ENCODE results near the gene ERGIC2. TPM values are rescaled to one million over a fixed set of nuclear protein-coding genes. Genes with fewer than 3 reads are reported as not detected.
"Not testable (repeated sequence)": the region's sequence is repeated elsewhere in the genome, so short reads cannot be mapped to it uniquely, and the experiment has no call there.

Gene ERGIC2
- total RNA-seq, 2 donors from 2014 or later: 76.3 to 83.4 TPM

DNA sequence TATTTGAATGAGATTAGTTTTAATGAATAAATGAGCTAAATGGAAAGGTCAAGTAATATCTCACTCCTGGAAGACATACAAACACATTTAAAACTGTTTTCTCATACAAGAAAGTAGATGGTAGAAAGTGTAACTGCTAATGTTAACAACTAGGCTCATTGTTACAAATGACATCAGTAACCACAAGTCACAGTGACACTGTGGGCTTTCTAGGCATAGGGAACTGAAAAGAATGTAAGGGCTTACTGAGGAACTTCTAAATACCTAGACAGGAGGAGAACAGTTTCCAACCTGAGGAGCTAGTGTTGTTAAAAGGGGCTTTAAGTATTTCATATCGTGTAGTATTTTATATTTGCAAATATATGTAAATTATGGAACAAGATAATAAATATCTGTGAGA lies 17.5 kb upstream of the ERGIC2 start:
- no peaks in the 10 kb centered on the region for H3K4me1 Mint-ChIP-seq (ENCODE audit: low read depth in 2 of 2)
- H3K4me3 Mint-ChIP-seq: no peak overlapping the region
- ATAC-seq (no peak), DNase-seq (ENCODE audit: low spot score) (no peak)
- no peaks in the 10 kb centered on the region for H3K36me3 Mint-ChIP-seq
- peaks cover 18 to 34% of the 10 kb centered on the region in 2 donors for H3K27me3 Mint-ChIP-seq
- no peaks in the 10 kb centered on the region for H3K9me3 Mint-ChIP-seq
- no peak overlapping the region for H3K27ac Mint-ChIP-seq

DNA sequence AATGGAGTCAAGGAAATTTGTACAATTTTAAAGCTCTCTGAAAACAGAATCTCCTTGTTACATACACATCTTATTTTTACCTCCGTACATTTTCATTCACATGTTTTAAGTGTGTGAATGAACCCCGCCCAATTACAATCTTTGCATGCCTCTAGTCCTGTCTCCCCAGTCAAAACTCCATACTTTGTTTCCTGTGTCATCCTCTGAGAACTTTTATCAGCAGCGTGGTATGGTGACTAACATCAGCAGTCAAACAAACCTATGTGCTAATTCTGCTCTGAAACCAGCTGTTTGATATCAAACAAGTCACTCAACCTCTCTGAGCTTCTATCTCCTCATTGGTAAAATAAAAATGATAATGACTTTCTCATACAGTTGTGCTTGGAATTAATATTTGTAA lies 15.8 kb upstream of the ERGIC2 start:
- Mint-ChIP-seq H3K4me1 (ENCODE audit: low read depth in 2 of 2) (no peaks in the 10 kb centered on the region), H3K4me3 (no peak overlapping the region), H3K36me3 (no peaks in the 10 kb centered on the region), H3K27me3 (peaks cover 11 to 22% of the 10 kb centered on the region in 2 donors), H3K9me3 (no peaks in the 10 kb centered on the region), H3K27ac (no peak overlapping the region)
- ATAC-seq (no peak), DNase-seq (ENCODE audit: low spot score) (no peak)

DNA sequence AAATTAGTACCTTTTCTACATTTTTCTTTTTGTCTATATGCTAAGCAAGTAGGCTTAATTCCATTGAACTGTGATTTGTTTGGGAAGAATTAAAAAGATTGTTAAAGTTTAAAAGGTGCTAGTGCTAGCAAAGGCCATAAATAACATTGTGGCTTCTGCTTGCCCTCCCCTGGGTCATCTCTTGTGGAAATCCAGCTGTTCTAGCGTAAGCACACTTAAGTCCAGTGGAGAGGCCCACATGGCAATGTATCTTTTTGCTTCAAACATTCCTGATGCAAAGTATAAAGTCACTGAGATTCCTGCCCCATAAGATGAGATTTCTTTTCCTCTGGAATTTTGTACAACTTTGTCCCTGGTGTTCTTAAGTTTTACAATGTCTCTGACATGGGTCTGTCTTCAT lies 14.4 kb upstream of the ERGIC2 start:
- no peak for DNase-seq (ENCODE audit: low spot score)
- H3K36me3 Mint-ChIP-seq: no peaks in the 10 kb centered on the region

DNA sequence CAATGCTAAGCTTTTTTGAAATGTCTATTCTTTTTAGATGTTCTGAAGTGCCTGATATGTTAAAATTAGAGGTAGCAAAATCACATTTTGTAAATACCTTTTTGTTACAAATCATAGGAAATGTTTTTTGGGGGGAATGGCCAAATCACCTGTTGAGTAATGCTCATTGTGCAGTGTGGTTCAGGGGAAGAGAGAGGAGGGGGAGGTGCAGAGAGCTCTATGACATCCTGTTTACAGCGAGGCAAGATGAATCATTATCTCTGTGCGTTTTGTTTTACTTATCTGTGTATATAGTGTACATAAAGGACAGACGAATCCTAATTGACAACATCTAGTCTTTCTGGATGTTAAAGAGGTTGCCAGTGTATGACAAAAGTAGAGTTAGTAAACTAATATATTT lies 9.4 kb upstream of the ERGIC2 start:
- Mint-ChIP-seq H3K27ac (peak overlapping the region; percentile 24 to 52), H3K4me3 (peak overlapping the region; percentile 38)
- H3K36me3 Mint-ChIP-seq: not testable (repeated sequence)

More for the DNA sequence above, 14.4 kb upstream of the ERGIC2 start:
- Mint-ChIP-seq H3K4me3 (no peak overlapping the region), H3K27me3 (peaks cover 13 to 14% of the 10 kb centered on the region in 2 donors), H3K9me3 (no peaks in the 10 kb centered on the region), H3K27ac (no peak overlapping the region), H3K4me1 (ENCODE audit: low read depth in 2 of 2) (peaks cover 2% of the 10 kb centered on the region in 2 donors)
- ATAC-seq: no peak

DNA sequence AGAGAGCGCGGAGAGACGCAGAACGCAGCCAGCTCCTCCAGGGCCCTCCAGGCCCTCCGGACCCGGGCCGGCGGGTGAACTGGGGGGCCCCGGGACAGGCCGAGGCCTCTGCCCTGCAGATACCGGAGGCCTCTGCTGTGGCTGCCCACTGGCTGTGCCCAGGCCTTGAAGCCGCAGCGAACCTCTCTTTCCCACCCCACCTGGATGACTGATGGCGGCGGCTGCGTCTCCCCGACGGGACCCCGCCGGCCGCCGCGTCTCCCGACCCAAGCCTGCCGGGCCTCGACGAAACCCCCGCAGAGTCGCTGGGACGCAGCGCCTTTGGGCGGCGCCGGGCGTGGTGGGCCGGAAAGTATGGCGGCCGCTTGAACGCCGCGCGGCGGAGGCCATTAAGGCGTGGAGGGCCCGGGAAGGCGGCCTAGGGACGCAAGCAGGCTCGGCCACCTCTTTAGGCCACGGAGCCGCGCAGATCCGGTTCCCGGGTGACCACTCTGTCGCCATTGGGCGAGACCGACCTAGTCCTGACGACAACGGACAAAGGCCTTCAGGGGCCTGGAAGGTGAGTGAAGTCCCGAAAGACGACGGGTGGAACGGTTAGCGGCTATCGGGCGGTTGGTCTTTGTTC lies 8.4 kb upstream of the ERGIC2 start:
- Mint-ChIP-seq H3K27me3 (peaks cover 0 to 5% of the 10 kb centered on the region in 2 donors), H3K4me3 (no peak overlapping the region), H3K9me3 (no peaks in the 10 kb centered on the region), H3K27ac (no peak overlapping the region), H3K36me3 (no peaks in the 10 kb centered on the region), H3K4me1 (ENCODE audit: low read depth in 2 of 2) (peaks cover 4 to 7% of the 10 kb centered on the region in 2 donors)
- DNase-seq (ENCODE audit: low spot score): no peak
- ATAC-seq: no peak

More for the DNA sequence above, 9.4 kb upstream of the ERGIC2 start:
- DNase-seq (ENCODE audit: low spot score); H3K27me3 Mint-ChIP-seq; H3K4me1 Mint-ChIP-seq (ENCODE audit: low read depth in 2 of 2); H3K9me3 Mint-ChIP-seq: not testable (repeated sequence)
- peak in 1 of 2 donors; percentile 59 for ATAC-seq

DNA sequence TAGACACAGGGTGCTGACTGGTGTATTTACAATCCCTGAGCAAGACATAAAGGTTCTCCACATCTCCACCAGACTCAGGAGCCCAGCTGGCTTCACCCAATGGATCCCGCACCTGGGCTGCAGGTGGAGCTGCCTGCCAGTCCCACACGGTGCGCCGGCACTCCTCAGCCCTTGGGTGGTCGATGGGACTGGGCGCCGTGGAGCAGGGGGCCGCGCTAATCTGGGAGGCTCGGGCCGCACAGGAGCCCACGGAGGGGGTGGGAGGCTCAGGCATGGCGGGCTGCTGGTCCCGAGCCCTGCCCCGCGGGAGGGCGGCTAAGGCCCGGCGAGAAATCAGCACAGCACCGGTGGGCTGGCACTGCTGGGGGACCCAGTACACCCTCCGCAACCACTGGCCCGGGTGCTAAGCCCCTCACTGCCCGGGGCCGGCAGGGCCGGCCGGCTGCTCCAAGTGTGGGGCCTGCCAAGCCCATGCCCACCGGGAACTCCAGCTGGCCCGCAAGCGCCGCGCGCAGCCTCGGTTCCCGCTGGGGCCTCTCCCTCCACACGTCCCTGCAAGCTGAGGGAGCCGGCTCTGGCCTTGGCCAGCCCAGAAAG lies 5.2 kb upstream of the ERGIC2 start:
- DNase-seq (ENCODE audit: low spot score); H3K27ac Mint-ChIP-seq; ATAC-seq; H3K36me3 Mint-ChIP-seq; H3K4me3 Mint-ChIP-seq; H3K9me3 Mint-ChIP-seq: not testable (repeated sequence)
- peaks cover 0 to 11% of the 10 kb centered on the region in 2 donors for H3K27me3 Mint-ChIP-seq
- peaks cover 11 to 12% of the 10 kb centered on the region in 2 donors for H3K4me1 Mint-ChIP-seq (ENCODE audit: low read depth in 2 of 2)

DNA sequence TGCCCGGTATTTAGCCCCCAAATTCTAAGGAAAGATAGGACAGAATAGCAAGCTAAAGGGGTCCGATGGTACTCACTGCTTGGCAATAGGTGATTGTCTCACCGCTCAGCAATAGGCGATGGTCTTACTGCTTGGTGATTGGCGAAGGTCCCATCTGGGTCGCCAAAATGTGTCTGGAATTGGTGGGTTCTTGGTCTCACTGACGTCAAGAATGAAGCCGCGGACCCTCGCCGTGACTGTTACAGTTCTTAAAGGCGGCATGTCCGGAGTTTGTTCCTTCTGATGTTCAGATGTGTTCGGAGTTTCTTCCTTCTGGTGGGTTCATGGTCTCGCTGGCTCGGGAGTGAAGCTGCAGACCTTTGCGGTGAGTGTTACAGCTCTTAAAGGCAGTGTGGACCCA lies 4.2 kb upstream of the ERGIC2 start:
- peaks cover 12% of the 10 kb centered on the region in 2 donors for H3K4me1 Mint-ChIP-seq (ENCODE audit: low read depth in 2 of 2)
- not testable (repeated sequence) for H3K4me3 Mint-ChIP-seq; ATAC-seq; H3K36me3 Mint-ChIP-seq; H3K27me3 Mint-ChIP-seq; H3K27ac Mint-ChIP-seq; DNase-seq (ENCODE audit: low spot score); H3K9me3 Mint-ChIP-seq

DNA sequence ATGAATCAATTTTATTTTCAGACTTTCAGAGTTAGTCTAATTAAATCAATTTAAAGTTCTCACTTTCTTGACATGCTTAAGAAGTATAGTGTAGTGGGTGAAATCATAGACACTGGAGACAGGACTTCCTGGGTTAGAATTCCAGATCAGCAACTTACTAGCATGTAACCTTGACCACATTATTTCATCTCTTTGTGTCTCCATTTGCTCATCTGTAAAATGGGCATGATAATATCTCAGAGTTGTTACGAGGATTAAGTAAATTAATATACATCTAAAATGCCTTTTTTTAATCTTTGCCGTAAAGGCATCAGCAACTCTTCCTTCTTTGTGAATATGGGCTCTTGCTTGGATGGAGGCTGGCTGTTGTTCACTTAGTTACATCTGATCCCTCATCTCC lies 1.3 kb upstream of the ERGIC2 start:
- peak overlapping the region in 1 of 2 donors; percentile 71 for H3K27ac Mint-ChIP-seq

DNA sequence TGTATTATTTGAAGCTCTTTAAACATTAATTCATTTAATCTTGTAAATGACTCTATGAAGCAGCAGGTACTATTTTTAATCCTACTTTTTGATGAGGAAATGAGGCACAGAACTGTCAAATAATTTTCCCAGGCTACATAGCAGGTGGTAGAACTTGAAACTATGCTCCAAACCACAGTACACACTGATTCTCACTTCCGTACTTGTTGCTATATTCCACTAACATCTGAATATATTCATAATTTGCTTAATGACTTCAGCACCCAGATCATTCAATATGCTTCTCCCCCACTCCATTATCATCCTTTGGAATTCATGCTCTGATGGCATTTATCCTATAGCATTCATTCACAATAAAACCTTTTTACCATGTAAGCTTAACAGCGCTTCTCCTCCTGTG lies 4.9 kb downstream of the ERGIC2 start:
- Mint-ChIP-seq H3K27ac (peak overlapping the region in 1 of 2 donors; percentile 8), H3K4me3 (no peak overlapping the region), H3K9me3 (no peaks in the 10 kb centered on the region), H3K4me1 (ENCODE audit: low read depth in 2 of 2) (peaks cover 22 to 32% of the 10 kb centered on the region in 2 donors), H3K36me3 (no peaks in the 10 kb centered on the region), H3K27me3 (no peaks in the 10 kb centered on the region)
- DNase-seq (ENCODE audit: low spot score) (no peak), ATAC-seq (no peak)

More for the DNA sequence above, 1.3 kb upstream of the ERGIC2 start:
- H3K4me3 Mint-ChIP-seq: peak overlapping the region; percentile 55
- no peaks in the 10 kb centered on the region for H3K36me3 Mint-ChIP-seq
- H3K27me3 Mint-ChIP-seq: peaks cover 0 to 7% of the 10 kb centered on the region in 2 donors
- ATAC-seq (no peak), DNase-seq (ENCODE audit: low spot score) (no peak)
- H3K4me1 Mint-ChIP-seq (ENCODE audit: low read depth in 2 of 2): peaks cover 21 to 26% of the 10 kb centered on the region in 2 donors
- no peaks in the 10 kb centered on the region for H3K9me3 Mint-ChIP-seq

DNA sequence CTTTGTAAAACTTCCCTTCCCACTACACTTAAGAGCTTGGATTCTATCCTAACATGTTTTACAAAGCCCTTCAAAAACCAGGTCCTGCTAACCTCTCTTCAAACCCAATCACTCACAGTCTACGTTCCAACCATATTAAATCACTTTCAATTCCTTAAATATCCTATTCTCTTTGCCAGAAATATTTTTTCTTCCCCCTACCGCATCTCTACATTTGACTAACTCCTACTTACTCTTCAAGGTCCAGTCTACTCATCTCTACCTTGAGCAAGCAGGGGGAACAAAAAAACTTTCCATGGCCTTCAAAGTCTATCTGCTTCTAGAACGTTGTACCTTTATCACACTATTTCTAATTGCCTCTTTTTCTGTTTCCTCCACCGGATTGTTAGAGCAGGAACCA lies 6.1 kb downstream of the ERGIC2 start:
- ATAC-seq (no peak), DNase-seq (ENCODE audit: low spot score) (no peak)
- H3K27me3 Mint-ChIP-seq: no peaks in the 10 kb centered on the region

DNA sequence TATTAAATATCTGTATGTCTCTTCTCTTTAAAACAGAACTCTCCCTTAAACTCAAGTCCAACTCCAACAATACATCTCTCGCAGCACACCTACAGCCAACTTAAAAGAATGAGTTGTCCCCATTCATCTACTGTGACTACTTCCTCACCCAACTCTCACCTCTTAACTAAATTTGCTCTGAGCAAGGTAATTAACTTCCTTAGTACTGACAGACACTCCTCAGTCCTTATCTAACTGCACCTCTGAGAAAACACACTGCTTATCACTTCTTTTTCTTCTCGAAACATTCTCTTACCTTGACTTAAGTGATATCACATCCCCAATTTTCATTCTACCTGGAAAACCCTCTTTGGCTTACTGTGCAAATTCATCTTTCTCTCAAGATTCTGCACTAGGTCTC lies 7.0 kb downstream of the ERGIC2 start:
- no peak overlapping the region for H3K4me3 Mint-ChIP-seq
- DNase-seq (ENCODE audit: low spot score): no peak
- no peak overlapping the region for H3K27ac Mint-ChIP-seq
- H3K9me3 Mint-ChIP-seq: no peaks in the 10 kb centered on the region
- H3K36me3 Mint-ChIP-seq: no peaks in the 10 kb centered on the region
- peaks cover 13 to 17% of the 10 kb centered on the region in 2 donors for H3K4me1 Mint-ChIP-seq (ENCODE audit: low read depth in 2 of 2)
- H3K27me3 Mint-ChIP-seq: no peaks in the 10 kb centered on the region
- no peak for ATAC-seq

More for the DNA sequence above, 6.1 kb downstream of the ERGIC2 start:
- Mint-ChIP-seq H3K4me1 (ENCODE audit: low read depth in 2 of 2) (peaks cover 16 to 26% of the 10 kb centered on the region in 2 donors), H3K36me3 (no peaks in the 10 kb centered on the region), H3K4me3 (no peak overlapping the region), H3K9me3 (no peaks in the 10 kb centered on the region), H3K27ac (no peak overlapping the region)

DNA sequence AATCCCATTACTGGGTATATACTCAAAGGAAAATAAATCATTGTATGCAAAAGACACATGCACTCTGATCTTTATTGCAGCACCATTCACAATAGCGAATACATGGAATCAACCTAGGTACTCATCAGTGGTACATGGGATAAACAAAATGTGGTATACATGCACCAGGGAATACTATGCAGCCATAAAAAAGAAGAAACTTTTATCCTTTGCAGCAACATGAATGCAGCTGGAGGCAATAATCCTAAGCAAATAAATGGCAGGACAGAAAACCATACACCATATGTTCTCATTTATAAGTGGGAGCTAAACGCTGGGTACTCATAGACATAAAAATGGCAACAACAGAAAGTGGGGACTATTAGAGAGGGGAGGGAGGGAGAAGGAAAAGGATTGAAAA lies 15.9 kb downstream of the ERGIC2 start:
- H3K27me3 Mint-ChIP-seq: no peaks in the 10 kb centered on the region
- peaks cover 24% of the 10 kb centered on the region for H3K36me3 Mint-ChIP-seq
- H3K4me1 Mint-ChIP-seq (ENCODE audit: low read depth in 2 of 2): peaks cover 0 to 12% of the 10 kb centered on the region in 2 donors
- H3K9me3 Mint-ChIP-seq: no peaks in the 10 kb centered on the region
- H3K27ac Mint-ChIP-seq: no peak overlapping the region
- no peak overlapping the region for H3K4me3 Mint-ChIP-seq
- no peak for ATAC-seq
- DNase-seq (ENCODE audit: low spot score): no peak

DNA sequence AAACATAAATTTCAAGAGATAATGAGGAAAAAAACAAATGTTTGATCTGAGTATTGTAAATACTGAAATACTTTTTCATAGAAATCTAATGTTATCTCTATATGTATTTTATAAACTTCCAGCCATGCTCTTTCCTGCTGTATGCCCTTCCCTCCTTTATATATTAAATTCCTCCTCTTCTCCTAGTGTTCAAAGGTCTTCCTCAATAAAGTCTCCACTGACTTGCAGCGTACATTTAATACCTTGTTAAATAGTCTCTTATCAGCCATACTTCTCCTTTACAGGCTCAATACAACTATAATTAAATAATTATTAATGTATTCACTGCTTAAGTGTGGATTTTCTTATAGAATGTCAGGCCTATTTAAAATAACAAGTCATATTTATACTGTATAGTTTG lies 26.0 kb downstream of the ERGIC2 start:
- Mint-ChIP-seq H3K36me3 (no peaks in the 10 kb centered on the region), H3K4me1 (ENCODE audit: low read depth in 2 of 2) (no peaks in the 10 kb centered on the region), H3K4me3 (no peak overlapping the region), H3K27ac (no peak overlapping the region), H3K9me3 (no peaks in the 10 kb centered on the region), H3K27me3 (no peaks in the 10 kb centered on the region)
- DNase-seq (ENCODE audit: low spot score) (no peak), ATAC-seq (no peak)

DNA sequence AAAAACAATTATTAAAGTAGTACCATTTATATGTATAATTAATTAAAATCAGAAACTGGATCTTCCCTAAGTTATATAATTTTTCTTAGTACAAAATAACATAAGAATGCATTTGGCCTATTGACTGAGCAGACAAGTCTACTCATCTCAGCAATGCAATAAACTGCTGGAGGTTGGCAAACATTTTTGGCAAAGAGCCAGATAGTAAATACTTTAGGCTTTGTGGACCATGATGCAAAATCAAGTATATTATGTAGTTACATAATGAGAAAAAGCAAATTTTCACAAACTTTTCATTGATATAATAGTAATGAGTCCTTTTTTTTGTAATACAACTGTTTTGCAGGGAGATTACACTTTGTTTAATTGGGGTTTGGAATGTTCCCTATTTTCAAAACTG lies 30.9 kb downstream of the ERGIC2 start:
- no peak overlapping the region for H3K27ac Mint-ChIP-seq
- DNase-seq (ENCODE audit: low spot score) (no peak), ATAC-seq (no peak)
- H3K4me3 Mint-ChIP-seq: no peak overlapping the region
- no peaks in the 10 kb centered on the region for H3K27me3 Mint-ChIP-seq
- H3K36me3 Mint-ChIP-seq: no peaks in the 10 kb centered on the region
- no peaks in the 10 kb centered on the region for H3K4me1 Mint-ChIP-seq (ENCODE audit: low read depth in 2 of 2)
- H3K9me3 Mint-ChIP-seq: no peaks in the 10 kb centered on the region
